GM19324 (cell line): Measurements from ENCODE around the gene CNIH4.
"Not testable (repeated sequence)": the region's sequence is repeated elsewhere in the genome, so short reads cannot be mapped to it uniquely, and the experiment has no call there.

Experiments used
- ATAC-seq: cut with Tn5 transposase; IDR thresholded peaks from one replicate; pipeline ENCODE4 v1.9.1; 2021; ENCODE audit warnings: mild to moderate bottlenecking, moderate library complexity; ENCODE audit not compliant: unreplicated experiment, low FRiP score

The CNIH4 gene

GRCh38 chr1:224392411-224393249 is 36.0 kb downstream of the CNIH4 start:
- no peak for ATAC-seq

- no peak for ATAC-seq
These were observed 36.6 kb downstream of the CNIH4 start for GRCh38 chr1:224393294-224393693.

- no peak for ATAC-seq
These were observed 43.2 kb downstream of the CNIH4 start for GRCh38 chr1:224399887-224400286.

GRCh38 chr1:224402472-224403036 is 45.9 kb downstream of the CNIH4 start:
- no peak for ATAC-seq

- ATAC-seq, result no peak
These were observed 48.4 kb downstream of the CNIH4 start for GRCh38 chr1:224404916-224405603.

GRCh38 chr1:224405604-224405970 is 48.9 kb downstream of the CNIH4 start:
- ATAC-seq, result no peak

GRCh38 chr1:224406216-224406615 is 49.5 kb downstream of the CNIH4 start:
- ATAC-seq, result no peak

GRCh38 chr1:224407571-224408293 is 51.1 kb downstream of the CNIH4 start:
- ATAC-seq, result no peak

GRCh38 chr1:224408294-224408590 is 51.6 kb downstream of the CNIH4 start:
- no peak for ATAC-seq

GRCh38 chr1:224411766-224412165 is 55.1 kb downstream of the CNIH4 start:
- no peak for ATAC-seq

- no peak for ATAC-seq
These were observed 63.4 kb downstream of the CNIH4 start for GRCh38 chr1:224420106-224420505.

GRCh38 chr1:224425279-224425884 is 68.7 kb downstream of the CNIH4 start:
- ATAC-seq, result no peak

GRCh38 chr1:224426869-224427268 is 70.2 kb downstream of the CNIH4 start:
- not testable (repeated sequence) for ATAC-seq

- no peak for ATAC-seq
These were observed 70.7 kb downstream of the CNIH4 start for GRCh38 chr1:224427346-224427745.

GRCh38 chr1:224428713-224429112 is 72.0 kb downstream of the CNIH4 start:
- ATAC-seq, result not testable (repeated sequence)
